Esophagus squamous epithelium (tissue), 5 donors: ENCODE measurements around the gene LMF1. TPM values are rescaled to one million over a fixed set of nuclear protein-coding genes. Genes with fewer than 3 reads are reported as not detected.
"Not testable (repeated sequence)": the region's sequence is repeated elsewhere in the genome, so short reads cannot be mapped to it uniquely, and the experiment has no call there.

ENCODE experiments used
- DNase-seq: peaks from one replicate; lab custom pipeline; 2025; lab: John Stamatoyannopoulos, UW
- H3K27ac ChIP-seq, 4 donors: fragments of 200-600 bp; sonication (generic); one replicate each; pipeline ENCODE4 v1.5.1; 2016 to 2019; ENCODE audit warnings: mild to moderate bottlenecking in 1 of 4
- H3K27me3 ChIP-seq, 4 donors: fragments of 200-600 bp; sonication (generic); 1 replicate in 3 of 4; 2 replicates in 1 of 4; pipeline versions ENCODE4 v1.5.1 to v1.6.0; 2017 to 2021; ENCODE audit warnings: antibody characterized with exemption in 1 of 4
- H3K36me3 ChIP-seq, 3 donors: fragments of 200-600 bp; sonication (generic); one replicate each; pipeline ENCODE4 v1.5.1; 2016 to 2019
- H3K4me1 ChIP-seq, 3 donors: fragments of 200-600 bp; sonication (generic); one replicate each; pipeline ENCODE4 v1.5.1; 2017 to 2019
- H3K4me3 ChIP-seq, 4 donors: fragments of 200-600 bp; sonication (generic); 1 replicate in 3 of 4; 2 replicates in 1 of 4; pipeline ENCODE4 v1.5.1; 2016 to 2019; ENCODE audit warnings: mild to moderate bottlenecking in 2 of 4, moderate library complexity in 1 of 4
- H3K9me3 ChIP-seq, 3 donors: fragments of 200-600 bp; sonication (generic); one replicate each; pipeline ENCODE4 v1.5.1; 2016 to 2019
- CTCF ChIP-seq, 6 experiments: fragments of 450-650 bp in 4 of 6; fragments of 200-600 bp in 2 of 6; sonication (generic) in 2 of 6; IDR thresholded peaks; one replicate each; pipeline ENCODE4 v1.5.1; 2016 to 2019; ENCODE audit warnings: antibody characterized with exemption in 6 of 6, mild to moderate bottlenecking in 4 of 6, moderate library complexity in 4 of 6
- POLR2A ChIP-seq, 4 donors: fragments of 450-650 bp; IDR thresholded peaks; one replicate each; pipeline ENCODE4 v1.6.1; 2017; ENCODE audit warnings: antibody characterized with exemption in 4 of 4, mild to moderate bottlenecking in 4 of 4, moderate library complexity in 3 of 4
- WGBS, 2 donors: methylation state at CpG; one replicate each; pipeline ENCODE4 v1.1.5; 2018; 5-methylcytosine and 5-hydroxymethylcytosine counted together
- intact Hi-C: fragments of 100-400 bp; cut with DNase I; formaldehyde crosslinking; loops from one replicate; pipeline ENCODE4 v1.15.0; 2022
- total RNA-seq, 4 donors: library from RNA; depleted of rRNA; stranded (reverse); fragments of >200 nt; gene quantifications; one replicate each; pipeline ENCODE4 v1.1.0, GENCODE V29; 2016
- donor health status: DM: yes; HTN: yes; CAD: no.

The LMF1 gene
- total RNA-seq, 4 donors from 2014 or later = 13.3 to 34.4 (median 23.8) TPM

GRCh38 chr16:866252-866896, 104.4 kb downstream of the LMF1 start:
- DNase-seq = no peak
- Histone ChIP-seq H3K27ac (no peak overlapping the region), H3K4me3 (no peak overlapping the region), H3K36me3 (peaks cover 0 to 53% (median 0%) of the 10 kb centered on the region in 3 donors), H3K9me3 (no peaks in the 10 kb centered on the region), H3K27me3 (no peaks in the 10 kb centered on the region), H3K4me1 (no peaks in the 10 kb centered on the region)
- intact Hi-C loops = no loop called here
- TF ChIP-seq POLR2A (IDR thresholded peaks at IDR 0.05) = no peak
- TF ChIP-seq CTCF (IDR thresholded peaks at IDR 0.05) = no peak
- WGBS, 2 donors = 90 to 92% methylated on average over 6 to 9 of the region's 9 CpGs

- Histone ChIP-seq H3K4me3 (no peak overlapping the region), H3K4me1 (no peaks in the 10 kb centered on the region), H3K9me3 (no peaks in the 10 kb centered on the region), H3K27ac (no peak overlapping the region), H3K27me3 (no peaks in the 10 kb centered on the region), H3K36me3 (peaks cover 0 to 39% (median 0%) of the 10 kb centered on the region in 3 donors)
- intact Hi-C loops = no loop called here
- TF ChIP-seq CTCF (IDR thresholded peaks at IDR 0.05) (no peak), POLR2A (IDR thresholded peaks at IDR 0.05) (no peak)
- no peak for DNase-seq
- 87 to 95% methylated on average over 5 of the region's 5 CpGs for WGBS, 2 donors
Measured at GRCh38 chr16:865026-865425, 105.8 kb downstream of the LMF1 start.

- Histone ChIP-seq H3K9me3 (no peaks in the 10 kb centered on the region), H3K4me3 (no peak overlapping the region), H3K36me3 (peaks cover 0 to 3% (median 0%) of the 10 kb centered on the region in 3 donors), H3K27me3 (no peaks in the 10 kb centered on the region), H3K27ac (no peak overlapping the region), H3K4me1 (no peaks in the 10 kb centered on the region)
- TF ChIP-seq POLR2A (IDR thresholded peaks at IDR 0.05) (no peak), CTCF (IDR thresholded peaks at IDR 0.05) (no peak)
- WGBS, 2 donors = 89 to 93% methylated on average over 14 to 17 of the region's 17 CpGs
- intact Hi-C loops = no loop called here
- no peak for DNase-seq
Measured at GRCh38 chr16:861446-861845, 109.3 kb downstream of the LMF1 start.

- intact Hi-C loops = no loop called here
- WGBS, 2 donors = 91 to 92% methylated on average over 10 of the region's 10 CpGs
- H3K9me3 ChIP-seq = no peaks in the 10 kb centered on the region
Measured at GRCh38 chr16:860891-861290, 109.9 kb downstream of the LMF1 start.

DNA sequence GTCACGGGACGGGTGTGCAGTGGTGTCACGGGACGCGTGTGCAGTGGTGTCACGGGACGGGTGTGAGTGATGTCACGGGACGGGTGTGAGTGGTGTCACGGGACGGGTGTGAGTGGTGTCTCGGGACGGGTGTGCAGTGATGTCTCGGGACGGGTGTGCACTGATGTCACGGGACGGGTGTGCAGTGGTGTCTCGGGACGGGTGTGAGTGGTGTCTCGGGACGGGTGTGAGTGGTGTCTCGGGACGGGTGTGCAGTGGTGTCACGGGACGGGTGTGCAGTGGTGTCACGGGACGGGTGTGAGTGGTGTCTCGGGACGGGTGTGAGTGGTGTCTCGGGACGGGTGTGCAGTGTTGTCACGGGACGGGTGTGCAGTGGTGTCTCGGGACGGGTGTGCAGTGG, 111.8 kb downstream of the LMF1 start:
- H3K9me3 ChIP-seq, intact Hi-C loops, H3K4me3 ChIP-seq, H3K27ac ChIP-seq, DNase-seq, H3K4me1 ChIP-seq, H3K27me3 ChIP-seq, H3K36me3 ChIP-seq: not testable (repeated sequence)
- WGBS, 2 donors = 96% methylated on average over 24 of the region's 35 CpGs; no CpG with 5 or more reads in 1 of the 2 donors

More at GRCh38 chr16:860891-861290, 109.9 kb downstream of the LMF1 start:
- Histone ChIP-seq H3K36me3 (no peaks in the 10 kb centered on the region), H3K27me3 (no peaks in the 10 kb centered on the region), H3K4me3 (no peak overlapping the region), H3K27ac (no peak overlapping the region), H3K4me1 (no peaks in the 10 kb centered on the region)
- TF ChIP-seq CTCF (IDR thresholded peaks at IDR 0.05) = no peak
- no peak for TF ChIP-seq POLR2A (IDR thresholded peaks at IDR 0.05)
- DNase-seq = no peak

DNA sequence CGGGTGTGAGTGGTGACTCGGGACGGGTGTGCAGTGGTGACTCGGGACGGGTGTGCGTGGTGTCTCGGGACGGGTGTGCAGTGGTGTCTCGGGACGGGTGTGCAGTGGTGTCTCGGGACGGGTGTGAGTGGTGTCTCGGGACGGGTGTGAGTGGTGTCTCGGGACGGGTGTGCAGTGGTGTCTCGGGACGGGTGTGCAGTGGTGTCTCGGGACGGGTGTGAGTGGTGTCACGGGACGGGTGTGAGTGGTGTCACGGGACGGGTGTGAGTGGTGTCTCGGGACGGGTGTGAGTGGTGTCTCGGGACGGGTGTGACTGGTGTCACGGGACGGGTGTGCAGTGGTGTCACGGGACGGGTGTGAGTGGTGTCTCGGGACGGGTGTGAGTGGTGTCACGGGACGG, 112.3 kb downstream of the LMF1 start:
- H3K9me3 ChIP-seq, H3K4me3 ChIP-seq, H3K4me1 ChIP-seq, H3K27me3 ChIP-seq, DNase-seq, H3K27ac ChIP-seq, H3K36me3 ChIP-seq, intact Hi-C loops: not testable (repeated sequence)
- WGBS, 2 donors = 88% methylated on average over 12 of the region's 36 CpGs; no CpG with 5 or more reads in 1 of the 2 donors
